Tibial artery (tissue), 4 donors: ENCODE data around the gene YARS1.

Experiments used
- DNase-seq, 2 donors: peaks; one replicate each; pipeline ENCODE4 v3.0.0-alpha.2; 2019
- H3K27ac ChIP-seq, 2 donors: fragments of 200-600 bp; sonication (generic) in 1 of 2; 1 replicate in 1 of 2; 2 replicates in 1 of 2; pipeline ENCODE4 v1.5.1; 2018 to 2019; ENCODE audit warnings: mild to moderate bottlenecking in 1 of 2
- H3K27me3 ChIP-seq, 2 donors: fragments of 200-600 bp; sonication (generic) in 1 of 2; one replicate each; pipeline versions ENCODE4 v1.5.1 to v1.6.0; 2016 to 2019
- H3K36me3 ChIP-seq, 3 donors: fragments of 200-600 bp; sonication (generic) in 2 of 3; one replicate each; pipeline ENCODE4 v1.5.1; 2016 to 2019; ENCODE audit warnings: mild to moderate bottlenecking in 2 of 3
- H3K4me1 ChIP-seq, 4 donors: fragments of 200-600 bp; sonication (generic) in 2 of 4; 1 replicate in 3 of 4; 2 replicates in 1 of 4; pipeline ENCODE4 v1.5.1; 2016 to 2019
- H3K4me3 ChIP-seq, 2 donors: fragments of 200-600 bp; sonication (generic) in 1 of 2; 1 replicate in 1 of 2; 2 replicates in 1 of 2; pipeline ENCODE4 v1.5.1; 2018 to 2019; ENCODE audit warnings: mild to moderate bottlenecking in 2 of 2
- H3K9me3 ChIP-seq, 3 donors: fragments of 200-600 bp; sonication (generic) in 1 of 3; one replicate each; pipeline ENCODE4 v1.5.1; 2016 to 2019
- CTCF ChIP-seq, 2 experiments: fragments of 200-600 bp in 1 of 2; fragments of 450-650 bp in 1 of 2; IDR thresholded peaks; one replicate each; pipeline ENCODE4 v1.5.1; 2017 to 2019; ENCODE audit warnings: antibody characterized with exemption in 2 of 2, mild to moderate bottlenecking in 1 of 2, moderate library complexity in 1 of 2
- intact Hi-C: fragments of 100-400 bp; cut with DNase I; formaldehyde crosslinking; loops from one replicate; pipeline ENCODE4 v1.15.0; 2023; ENCODE audit warnings: low total_unique reads

YARS1 gene

GRCh38 chr1:32746130-32746529, 71.0 kb downstream of the YARS1 start:
- TF ChIP-seq CTCF (IDR thresholded peaks at IDR 0.05), result no peak
- Histone ChIP-seq H3K4me3 (no peak overlapping the region), H3K36me3 (no peaks in the 10 kb centered on the region), H3K9me3 (no peaks in the 10 kb centered on the region), H3K4me1 (peaks cover 0 to 26% (median 16%) of the 10 kb centered on the region in 4 donors), H3K27me3 (no peaks in the 10 kb centered on the region), H3K27ac (no peak overlapping the region)
- intact Hi-C loops, result no loop called here
- DNase-seq, result no peak

DNA sequence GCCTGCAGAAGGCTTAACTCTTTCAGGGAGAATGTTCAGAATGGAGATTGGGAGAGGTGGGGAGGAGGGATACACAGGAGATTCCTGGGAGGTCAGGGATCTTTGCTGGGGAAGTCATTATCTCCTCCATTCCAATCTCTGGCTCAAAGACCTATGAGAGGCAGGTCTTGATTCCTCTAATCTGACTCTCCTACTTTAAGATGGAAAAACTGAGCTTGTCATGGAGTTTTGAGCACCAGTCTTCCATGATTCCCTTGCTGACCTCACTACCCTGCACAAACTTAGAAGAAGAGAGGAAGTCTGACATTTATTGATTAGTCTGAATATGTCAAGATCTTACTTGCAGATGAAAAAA, 73.1 kb downstream of the YARS1 start:
- H3K4me1 ChIP-seq, result peaks cover 0 to 33% (median 19%) of the 10 kb centered on the region in 4 donors
- no peaks in the 10 kb centered on the region for H3K9me3 ChIP-seq
- no peak for TF ChIP-seq CTCF (IDR thresholded peaks at IDR 0.05)
- H3K27me3 ChIP-seq, result no peaks in the 10 kb centered on the region
- intact Hi-C loops, result no loop called here
- no peak overlapping the region for H3K27ac ChIP-seq
- no peak overlapping the region for H3K4me3 ChIP-seq
- no peak for DNase-seq
- H3K36me3 ChIP-seq, result no peaks in the 10 kb centered on the region

DNA sequence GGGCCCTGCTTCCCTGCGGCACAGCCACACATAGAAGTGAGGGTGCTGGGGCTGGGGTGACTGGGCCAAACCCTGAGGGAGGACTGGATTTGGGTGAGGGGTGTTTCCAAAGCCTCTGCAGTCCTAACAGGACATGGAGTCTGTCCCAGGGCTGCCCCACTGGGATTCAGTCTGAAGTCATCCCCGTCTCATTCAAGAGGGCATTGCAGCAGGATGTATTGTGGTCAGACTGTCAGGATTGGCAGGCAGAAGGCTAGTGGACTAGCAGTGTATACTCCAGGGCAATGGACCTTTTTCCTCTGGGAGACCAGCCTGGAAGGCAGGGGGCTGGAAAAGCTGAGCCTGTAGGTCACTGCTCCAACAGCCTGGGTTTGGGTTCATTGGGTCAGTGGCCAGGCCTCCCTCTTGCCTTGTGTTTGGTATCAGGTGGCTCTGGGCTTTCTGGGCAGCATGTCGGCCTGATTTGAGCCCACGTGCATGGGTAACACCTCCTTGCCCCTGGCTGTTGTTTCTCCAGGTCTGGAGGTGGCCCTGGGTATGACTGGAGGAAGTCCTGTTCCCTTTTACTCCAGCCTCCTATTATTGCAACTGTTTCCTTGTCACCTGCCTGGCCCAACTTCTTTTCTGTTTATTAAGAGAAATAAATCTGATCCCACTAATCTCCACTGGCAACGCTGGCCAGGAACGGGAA, 73.6 kb downstream of the YARS1 start:
- intact Hi-C loops, result no loop called here
- no peak for TF ChIP-seq CTCF (IDR thresholded peaks at IDR 0.05)
- H3K27ac ChIP-seq, result peak overlapping the region; percentile 5 to 77

GRCh38 chr1:32742956-32743355, 74.2 kb downstream of the YARS1 start:
- no peaks in the 10 kb centered on the region for H3K36me3 ChIP-seq
- no peaks in the 10 kb centered on the region for H3K9me3 ChIP-seq
- peaks cover 0 to 33% (median 19%) of the 10 kb centered on the region in 4 donors for H3K4me1 ChIP-seq
- DNase-seq, result no peak
- peak overlapping the region; percentile 5 to 77 for H3K27ac ChIP-seq
- H3K4me3 ChIP-seq, result peak overlapping the region in 1 of 2 donors; percentile 63
- no peaks in the 10 kb centered on the region for H3K27me3 ChIP-seq
- intact Hi-C loops, result no loop called here
- TF ChIP-seq CTCF (IDR thresholded peaks at IDR 0.05), result no peak

More for the DNA sequence above, 73.6 kb downstream of the YARS1 start:
- H3K36me3 ChIP-seq, result no peaks in the 10 kb centered on the region
- no peak for DNase-seq
- no peaks in the 10 kb centered on the region for H3K27me3 ChIP-seq
- H3K9me3 ChIP-seq, result no peaks in the 10 kb centered on the region
- H3K4me3 ChIP-seq, result no peak overlapping the region
- peaks cover 0 to 33% (median 19%) of the 10 kb centered on the region in 4 donors for H3K4me1 ChIP-seq

- Histone ChIP-seq H3K36me3 (no peaks in the 10 kb centered on the region), H3K4me3 (peak overlapping the region; percentile 63 to 79), H3K4me1 (peaks cover 0 to 33% (median 19%) of the 10 kb centered on the region in 4 donors), H3K27me3 (no peaks in the 10 kb centered on the region), H3K27ac (peak overlapping the region; percentile 68 to 77), H3K9me3 (no peaks in the 10 kb centered on the region)
- TF ChIP-seq CTCF (IDR thresholded peaks at IDR 0.05), result no peak
- intact Hi-C loops, result no loop called here
- DNase-seq, result no peak
Measured at GRCh38 chr1:32742199-32742947, 74.8 kb downstream of the YARS1 start.
